ENCODE measurements around the gene USP10.

GRCh38 chr16:84729716-84730320 lies 30.0 kb downstream of the USP10 start:
- TF ChIP-seq CTCF (IDR thresholded peaks at IDR 0.05) (no peak), POLR2A (IDR thresholded peaks at IDR 0.05) (no peak)

All from sigmoid colon (tissue), 3 donors.